Mesodermal cell (in vitro differentiated cells): Measurements from ENCODE around the gene SLC4A2.

ENCODE experiments used
- H3K27ac ChIP-seq: 2 replicates; pipeline ENCODE4 v1.7.0; 2013; ENCODE audit warnings: mild to moderate bottlenecking, low read depth, low read length, moderate library complexity; ENCODE audit not compliant: severe bottlenecking
- H3K36me3 ChIP-seq: 2 replicates; pipeline ENCODE4 v1.7.1; 2013; ENCODE audit warnings: mild to moderate bottlenecking, low read length, moderate library complexity; ENCODE audit not compliant: control insufficient read depth, insufficient read depth
- H3K4me1 ChIP-seq: one replicate; pipeline ENCODE4 v1.7.1; 2013; ENCODE audit warnings: mild to moderate bottlenecking, low read length; ENCODE audit not compliant: insufficient read depth, control insufficient read depth, poor library complexity, severe bottlenecking
- H3K4me3 ChIP-seq: 2 replicates; pipeline ENCODE4 v1.7.0; 2013; ENCODE audit warnings: low read length, control low read depth, mild to moderate bottlenecking; ENCODE audit not compliant: insufficient read depth, poor library complexity, severe bottlenecking; ENCODE audit errors: extremely low read depth
- H3K9me3 ChIP-seq: 2 replicates; pipeline ENCODE4 v1.7.1; 2013; ENCODE audit warnings: mild to moderate bottlenecking, low read length, moderate library complexity; ENCODE audit not compliant: control insufficient read depth
- WGBS, 2 experiments: methylation state at CpG; one replicate each; pipeline ENCODE4 v1.1.5; 2013; ENCODE audit warnings: missing lambda C conversion rate in 2 of 2; ENCODE audit not compliant: insufficient coverage in 2 of 2; 5-methylcytosine and 5-hydroxymethylcytosine counted together

The SLC4A2 gene

GRCh38 chr7:151014950-151015349 lies 44.4 kb upstream of the SLC4A2 start:
- 95 to 96% methylated on average over 8 of the region's 8 CpGs for WGBS, 2 experiments

GRCh38 chr7:151015967-151016366 lies 43.4 kb upstream of the SLC4A2 start:
- Histone ChIP-seq H3K27ac (no peak overlapping the region), H3K36me3 (peaks cover 7% of the 10 kb centered on the region), H3K4me1 (peaks cover 36% of the 10 kb centered on the region), H3K4me3 (no peak overlapping the region), H3K9me3 (no peaks in the 10 kb centered on the region)
- 97% methylated on average over 5 of the region's 5 CpGs for WGBS, 2 experiments

More at GRCh38 chr7:151014950-151015349, 44.4 kb upstream of the SLC4A2 start:
- H3K4me3 ChIP-seq, result no peak overlapping the region
- no peaks in the 10 kb centered on the region for H3K9me3 ChIP-seq
- peaks cover 7% of the 10 kb centered on the region for H3K36me3 ChIP-seq
- peaks cover 35% of the 10 kb centered on the region for H3K4me1 ChIP-seq
- no peak overlapping the region for H3K27ac ChIP-seq

- WGBS, 2 experiments, result 85 to 94% methylated on average over 5 to 6 of the region's 8 CpGs
- Histone ChIP-seq H3K36me3 (peaks cover 7% of the 10 kb centered on the region), H3K4me1 (peaks cover 36% of the 10 kb centered on the region), H3K27ac (no peak overlapping the region), H3K9me3 (no peaks in the 10 kb centered on the region), H3K4me3 (no peak overlapping the region)
Observed at GRCh38 chr7:151016505-151016904, 42.9 kb upstream of the SLC4A2 start.

- 92 to 94% methylated on average over 14 to 15 of the region's 15 CpGs for WGBS, 2 experiments
- no peaks in the 10 kb centered on the region for H3K9me3 ChIP-seq
- H3K4me3 ChIP-seq, result no peak overlapping the region
- peaks cover 33% of the 10 kb centered on the region for H3K4me1 ChIP-seq
- H3K27ac ChIP-seq, result no peak overlapping the region
- H3K36me3 ChIP-seq, result peaks cover 7% of the 10 kb centered on the region
Observed at GRCh38 chr7:151016942-151017341, 42.4 kb upstream of the SLC4A2 start.

- no peak overlapping the region for H3K27ac ChIP-seq
- H3K36me3 ChIP-seq, result peaks cover 7% of the 10 kb centered on the region
- 61 to 86% methylated on average over 7 to 9 of the region's 13 CpGs for WGBS, 2 experiments
- no peak overlapping the region for H3K4me3 ChIP-seq
- peaks cover 28% of the 10 kb centered on the region for H3K4me1 ChIP-seq
- H3K9me3 ChIP-seq, result no peaks in the 10 kb centered on the region
Observed at GRCh38 chr7:151017370-151017952, 41.9 kb upstream of the SLC4A2 start.

- H3K9me3 ChIP-seq, result no peaks in the 10 kb centered on the region
- H3K4me1 ChIP-seq, result peaks cover 24% of the 10 kb centered on the region
- 10 to 13% methylated on average over 27 to 30 of the region's 34 CpGs for WGBS, 2 experiments
- no peak overlapping the region for H3K27ac ChIP-seq
- H3K36me3 ChIP-seq, result peaks cover 7% of the 10 kb centered on the region
- peak overlapping the region; percentile 24 for H3K4me3 ChIP-seq
Observed at GRCh38 chr7:151017953-151018420, 41.4 kb upstream of the SLC4A2 start.

- no peaks in the 10 kb centered on the region for H3K9me3 ChIP-seq
- no peak overlapping the region for H3K27ac ChIP-seq
- H3K4me1 ChIP-seq, result peaks cover 22% of the 10 kb centered on the region
- 7% methylated on average over 70 to 78 of the region's 82 CpGs for WGBS, 2 experiments
- H3K36me3 ChIP-seq, result peaks cover 7% of the 10 kb centered on the region
- peak overlapping the region; percentile 24 for H3K4me3 ChIP-seq
Observed at GRCh38 chr7:151018421-151019129, 40.8 kb upstream of the SLC4A2 start.

GRCh38 chr7:151019130-151019447 lies 40.3 kb upstream of the SLC4A2 start:
- 67 to 70% methylated on average over 13 to 19 of the region's 20 CpGs for WGBS, 2 experiments
- Histone ChIP-seq H3K27ac (no peak overlapping the region), H3K9me3 (no peaks in the 10 kb centered on the region), H3K4me1 (peaks cover 22% of the 10 kb centered on the region), H3K36me3 (peaks cover 6% of the 10 kb centered on the region), H3K4me3 (no peak overlapping the region)

GRCh38 chr7:151020231-151020630 lies 39.2 kb upstream of the SLC4A2 start:
- Histone ChIP-seq H3K36me3 (no peaks in the 10 kb centered on the region), H3K4me3 (peak overlapping the region; percentile 8), H3K4me1 (peaks cover 22% of the 10 kb centered on the region), H3K27ac (peak overlapping the region; percentile 53), H3K9me3 (no peaks in the 10 kb centered on the region)
- 22% methylated on average over 5 of the region's 7 CpGs; no CpG with 5 or more reads in 1 of the 2 experiments for WGBS, 2 experiments

GRCh38 chr7:151023232-151023631 lies 36.2 kb upstream of the SLC4A2 start:
- H3K9me3 ChIP-seq, result no peaks in the 10 kb centered on the region
- H3K4me3 ChIP-seq, result no peak overlapping the region
- H3K27ac ChIP-seq, result no peak overlapping the region
- WGBS, 2 experiments, result 97% methylated on average over 7 of the region's 10 CpGs
- peaks cover 34% of the 10 kb centered on the region for H3K4me1 ChIP-seq
- no peaks in the 10 kb centered on the region for H3K36me3 ChIP-seq

- no peak within 1 kb of the TSS for H3K4me3 ChIP-seq
- WGBS, 2 experiments, result 83 to 100% methylated on average over 2 of the region's 4 CpGs
- peaks cover 29% of the 10 kb centered on the region for H3K4me1 ChIP-seq
- no peak within 1 kb of the TSS for H3K27ac ChIP-seq
- no peaks in the 10 kb centered on the region for H3K36me3 ChIP-seq
- no peaks in the 10 kb centered on the region for H3K9me3 ChIP-seq
Observed at GRCh38 chr7:151024435-151025056, 34.8 kb upstream of the SLC4A2 start, which contains the start of gene ATG9B. ATG9B (minus strand) TSS chr7:151024494; CDS start chr7:151024423, 71 bp downstream.
